Lung (tissue), 13 donors: ENCODE measurements around the gene PANK3. TPM values are rescaled to one million over a fixed set of nuclear protein-coding genes. Genes with fewer than 3 reads are reported as not detected.

Experiments used
- ATAC-seq: fragments of 200-7000 bp; cut with Tn5 transposase; one replicate; pipeline ENCODE4 v1.9.1; 2020; ENCODE audit warnings: moderate number of reproducible peaks; ENCODE audit not compliant: insufficient read depth, low FRiP score
- DNase-seq, 3 donors: peaks; one replicate each; pipeline ENCODE4 v3.0.0-alpha.2; 2013 to 2017
- H3K27ac ChIP-seq, 2 donors: one replicate each; pipeline ENCODE4 v1.5.1; 2013; ENCODE audit warnings: mild to moderate bottlenecking in 2 of 2, moderate library complexity in 2 of 2, control low read depth in 1 of 2, inconsistent platforms in 1 of 2, low read depth in 1 of 2, low read length in 1 of 2
- H3K27me3 ChIP-seq, 3 donors: one replicate each; pipeline ENCODE4 v1.5.1; 2013; ENCODE audit warnings: low read length in 2 of 3; ENCODE audit not compliant: control insufficient read depth in 3 of 3, insufficient read depth in 3 of 3
- H3K36me3 ChIP-seq, 4 donors: one replicate each; pipeline ENCODE4 v1.5.1; 2013; ENCODE audit warnings: low read length in 4 of 4, mild to moderate bottlenecking in 1 of 4, moderate library complexity in 1 of 4; ENCODE audit not compliant: control insufficient read depth in 4 of 4, insufficient read depth in 4 of 4
- H3K4me1 ChIP-seq, 5 donors: one replicate each; pipeline ENCODE4 v1.5.1; 2013; ENCODE audit warnings: low read length in 5 of 5, mild to moderate bottlenecking in 2 of 5, moderate library complexity in 1 of 5; ENCODE audit not compliant: control insufficient read depth in 5 of 5, insufficient read depth in 5 of 5
- H3K4me3 ChIP-seq: one replicate; pipeline ENCODE4 v1.5.1; 2013; ENCODE audit warnings: mild to moderate bottlenecking, control low read depth, moderate library complexity
- H3K9ac ChIP-seq, 2 donors: one replicate each; pipeline ENCODE4 v1.5.1; 2013; ENCODE audit warnings: low read length in 2 of 2, control low read depth in 1 of 2; ENCODE audit not compliant: insufficient read depth in 1 of 2
- H3K9me3 ChIP-seq, 4 donors: one replicate each; pipeline ENCODE4 v1.5.1; 2013; ENCODE audit warnings: low read length in 3 of 4, mild to moderate bottlenecking in 1 of 4, moderate library complexity in 1 of 4; ENCODE audit not compliant: control insufficient read depth in 4 of 4, insufficient read depth in 3 of 4
- CTCF ChIP-seq: IDR thresholded peaks from 2 replicates; pipeline ENCODE4 v1.5.1; 2012; ENCODE audit warnings: mild to moderate bottlenecking; ENCODE audit errors: control extremely low read depth, extremely low read depth
- WGBS, 2 donors: extraction: QIAGEN DNeasy Blood & Tissue Kit; methylation state at CpG; one replicate each; pipeline ENCODE4 v1.1.7; 2013; 5-methylcytosine and 5-hydroxymethylcytosine counted together
- polyA plus RNA-seq, 2 donors: library from polyadenylated mRNA; stranded (reverse); fragments of 200-250 nt; gene quantifications; one replicate each; pipeline ENCODE4 v1.2.1, GENCODE V29; 2013
- small RNA-seq: library from RNA; depleted of rRNA; stranded (forward); fragments of <200 nt; gene quantifications from one replicate; pipeline ENCODE3, GENCODE V24; 2014; ENCODE audit warnings: low replicate concordance
- total RNA-seq, 2 donors: library from RNA; depleted of rRNA in 1 of 2; stranded (reverse); fragments of >200 nt in 1 of 2; gene quantifications; one replicate each; pipeline ENCODE4 v1.2.1, GENCODE V29; 2014 to 2021
- donor health status: control.
- donor health status: control.
- donor health status: Bipolar disorder and iron deficiency.
- donor health status: healthy.
- donor health status: DM: yes; HTN: yes; CAD: no.

Gene PANK3
- total and polyA plus RNA-seq, 4 donors: 6.4 to 71.6 (median 30.9) TPM

- no peak for TF ChIP-seq CTCF
These were observed 53.3 kb downstream of the PANK3 start for GRCh38 chr5:168525856-168526255.

GRCh38 chr5:168513861-168514428, 65.2 kb downstream of the PANK3 start:
- Histone ChIP-seq H3K9me3 (peaks cover 0 to 10% (median 4%) of the 10 kb centered on the region in 4 donors), H3K4me1 (no peaks in the 10 kb centered on the region), H3K9ac (no peak overlapping the region), H3K27ac (no peak overlapping the region), H3K36me3 (peaks cover 25 to 74% (median 62%) of the 10 kb centered on the region in 4 donors), H3K4me3 (no peak overlapping the region), H3K27me3 (no peaks in the 10 kb centered on the region)
- WGBS, 2 donors: 98 to 100% methylated on average over 2 of the region's 2 CpGs
- ATAC-seq: no peak
- no peak for TF ChIP-seq CTCF
- DNase-seq: no peak

More at GRCh38 chr5:168525856-168526255, 53.3 kb downstream of the PANK3 start:
- Histone ChIP-seq H3K27ac (no peak overlapping the region), H3K9me3 (peaks cover 0 to 9% (median 0%) of the 10 kb centered on the region in 4 donors), H3K4me3 (no peak overlapping the region), H3K9ac (no peak overlapping the region), H3K36me3 (peaks cover 0 to 7% (median 0%) of the 10 kb centered on the region in 4 donors), H3K4me1 (peaks cover 0 to 8% (median 4%) of the 10 kb centered on the region in 5 donors), H3K27me3 (peaks cover 0 to 12% (median 12%) of the 10 kb centered on the region in 3 donors)
- ATAC-seq (no peak), DNase-seq (no peak)
- 71 to 85% methylated on average over 2 of the region's 2 CpGs for WGBS, 2 donors

- H3K9me3 ChIP-seq: no peaks in the 10 kb centered on the region
- no peak overlapping the region for H3K9ac ChIP-seq
- no peak for TF ChIP-seq CTCF
- 94% methylated on average over 7 of the region's 7 CpGs for WGBS, 2 donors
- ATAC-seq: no peak
- no peak overlapping the region for H3K4me3 ChIP-seq
- no peaks in the 10 kb centered on the region for H3K27me3 ChIP-seq
- H3K4me1 ChIP-seq: no peaks in the 10 kb centered on the region
- no peak overlapping the region for H3K27ac ChIP-seq
- peaks cover 15 to 29% (median 23%) of the 10 kb centered on the region in 4 donors for H3K36me3 ChIP-seq
- DNase-seq: no peak
These were observed 76.5 kb downstream of the PANK3 start for GRCh38 chr5:168502563-168503237.

Small RNAs within 50 kb of the gene (small RNA-seq; reads per million reads assigned to genes)
- gene MIR103A1: 0.54 reads per million, percentile 64 among the genes with 10 or more reads in this experiment

Other genes starting within 250 kb of the PANK3 start
- 100 to 1,000 TPM in 1 of 2 donors, 10 to 100 TPM in 1; 56.6 to 116 TPM for gene RARS1, start 92.9 kb downstream of the PANK3 start, total RNA-seq
- gene RARS1, start 92.9 kb downstream of the PANK3 start, polyA plus RNA-seq: 10 to 100 TPM; 28.5 to 38.9 TPM
- gene FBLL1, start 50.1 kb downstream of the PANK3 start, total RNA-seq: 1 to 10 TPM in 1 of 2 donors, under 1 TPM in 1; 0.31 to 1.1 TPM
- under 1 TPM; 0.18 to 0.23 TPM for gene FBLL1, start 50.1 kb downstream of the PANK3 start, polyA plus RNA-seq